Esophagus muscularis mucosa (tissue), 4 donors: ENCODE results near the gene SPATA13.

Experiments used
- CTCF ChIP-seq, 3 experiments: fragments of 200-600 bp in 2 of 3; fragments of 450-650 bp in 1 of 3; sonication (generic) in 2 of 3; IDR thresholded peaks; one replicate each; pipeline ENCODE4 v1.5.1; 2017 to 2019; ENCODE audit warnings: antibody characterized with exemption in 3 of 3, mild to moderate bottlenecking in 2 of 3, moderate library complexity in 1 of 3
- EP300 ChIP-seq: sonication (generic); formaldehyde crosslinking; IDR thresholded peaks from one replicate; pipeline ENCODE4 v1.6.1; 2017; ENCODE audit warnings: antibody characterized with exemption
- POLR2A ChIP-seq: fragments of 450-650 bp; IDR thresholded peaks from one replicate; pipeline ENCODE4 v1.6.1; 2017; ENCODE audit warnings: antibody characterized with exemption, moderate library complexity, mild to moderate bottlenecking, low read depth

GRCh38 chr13:24275041-24275440 lies 114.5 kb downstream of the SPATA13 start:
- TF ChIP-seq CTCF (IDR thresholded peaks at IDR 0.05) (no peak), EP300 (no peak), POLR2A (no peak)
